RWPE1 (cell line): Measurements from ENCODE around the gene MYORG.
"Not testable (repeated sequence)": the region's sequence is repeated elsewhere in the genome, so short reads cannot be mapped to it uniquely, and the experiment has no call there.

Experiments
- CTCF ChIA-PET: fragments of 350-600 bp; sonication (Branson Sonifier 250); formaldehyde crosslinking; extraction: SDS; loops from one replicate; lab custom pipeline; 2021; lab: Yijun Ruan, JAX
- POLR2A ChIA-PET: fragments of 400-600 bp; formaldehyde crosslinking; extraction: SDS; loops from one replicate; lab custom pipeline; 2020; ENCODE audit warnings: antibody characterized with exemption; ENCODE audit not compliant: low non-redundant PET; lab: Yijun Ruan, JAX
- DNase-seq: peaks from one replicate; pipeline ENCODE4 v3.0.0; 2012; ENCODE audit warnings: low spot score
- H3K27ac ChIP-seq: fragments of 450-650 bp; 2 replicates; pipeline ENCODE4 v1.5.1; 2017
- CTCF ChIP-seq: fragments of 450-650 bp; conservative IDR thresholded peaks from 2 replicates; pipeline ENCODE4 v1.5.1; 2017; ENCODE audit warnings: low read depth, mild to moderate bottlenecking

MYORG gene

GRCh38 chr9:34343605-34344004 lies 33.1 kb downstream of the MYORG start:
- ChIA-PET POLR2A (no interaction called here), CTCF (interaction anchor here (0.6 to 0.7 kb wide), 2 partner anchors 121 to 260 kb away, joined by 3 to 4 read pairs; no protein-coding TSS in a partner anchor)
- no peak overlapping the region for H3K27ac ChIP-seq
- no peak for TF ChIP-seq CTCF
- DNase-seq = no peak

GRCh38 chr9:34343090-34343489 lies 33.6 kb downstream of the MYORG start:
- POLR2A ChIA-PET = no interaction called here
- H3K27ac ChIP-seq = no peak overlapping the region
- DNase-seq = no peak
- CTCF ChIA-PET = interaction anchor here (0.6 to 0.7 kb wide), 2 partner anchors 10 to 261 kb away, joined by 3 read pairs; no protein-coding TSS in a partner anchor
- no peak for TF ChIP-seq CTCF

GRCh38 chr9:34341659-34342295 lies 34.9 kb downstream of the MYORG start:
- H3K27ac ChIP-seq = peak overlapping the region; percentile 7; the same call in 1 of the 2 replicates
- ChIA-PET CTCF (no interaction called here), POLR2A (interaction anchor here (0.7 kb wide), 1 partner anchor 154 kb away, joined by 3 read pairs; no protein-coding TSS in a partner anchor)
- DNase-seq = no peak
- no peak for TF ChIP-seq CTCF

DNA sequence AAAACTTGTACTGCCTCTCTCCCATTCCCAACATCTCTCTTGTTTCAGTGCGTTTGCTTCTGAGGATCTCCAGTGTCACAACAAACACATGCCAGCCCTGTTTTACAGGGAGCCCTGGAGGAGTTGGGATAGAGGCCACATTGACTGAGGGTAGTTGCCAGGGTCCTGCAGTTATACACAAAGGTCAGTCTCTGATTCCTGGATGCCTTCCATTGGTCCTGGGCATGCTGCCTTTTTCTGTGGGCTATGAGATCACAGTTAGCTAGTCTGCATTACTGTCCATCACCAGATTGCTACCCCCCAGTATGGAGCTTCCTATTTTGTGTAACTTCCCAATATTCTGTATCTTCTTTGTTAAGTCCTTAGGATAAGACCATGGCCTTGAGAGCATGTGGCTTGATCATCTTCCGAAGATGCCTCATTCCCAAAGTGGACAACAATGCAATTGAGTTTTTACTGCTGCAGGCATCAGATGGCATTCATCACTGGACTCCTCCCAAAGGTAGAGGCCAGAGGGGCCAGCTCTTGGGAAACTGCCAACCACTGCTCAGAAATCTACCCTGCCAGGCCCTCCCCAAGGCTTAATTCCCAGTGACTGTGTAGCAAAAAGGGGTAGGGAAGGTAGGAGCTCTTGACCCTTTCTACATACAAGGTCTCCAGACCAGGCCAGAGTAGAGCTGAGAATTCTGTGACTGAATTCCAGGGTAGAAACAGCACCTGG lies 37.9 kb downstream of the MYORG start:
- no peak overlapping the region for H3K27ac ChIP-seq
- ChIA-PET POLR2A (no interaction called here), CTCF (interaction anchor here (0.7 to 1.1 kb wide), 2 partner anchors 232 to 252 kb away, joined by 4 to 5 read pairs; no protein-coding TSS in a partner anchor)
- no peak for DNase-seq
- TF ChIP-seq CTCF = no peak

DNA sequence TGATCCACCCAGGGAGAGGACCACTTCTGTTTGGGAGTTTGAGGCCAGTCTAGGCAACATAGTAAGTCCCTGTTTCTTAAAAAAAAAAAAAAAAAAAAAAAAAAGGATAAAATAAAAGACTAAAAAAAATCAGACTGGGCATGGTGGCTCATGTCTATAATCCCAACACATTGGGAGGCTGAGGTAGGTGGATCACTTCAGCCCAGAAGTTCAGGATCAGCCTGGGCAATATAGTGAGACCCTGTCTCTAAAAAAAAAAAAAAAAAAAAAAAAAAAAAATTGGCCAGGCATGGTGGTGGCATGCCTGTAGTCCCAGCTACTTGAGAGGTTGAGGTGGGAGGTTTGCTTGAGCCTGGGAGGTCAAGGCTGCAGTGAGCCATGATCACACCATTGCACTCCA lies 38.6 kb downstream of the MYORG start:
- POLR2A ChIA-PET, H3K27ac ChIP-seq, DNase-seq: not testable (repeated sequence)
- CTCF ChIA-PET = interaction anchor here (0.6 kb wide), 1 partner anchor 400 kb away, joined by 4 read pairs; no protein-coding TSS in a partner anchor

DNA sequence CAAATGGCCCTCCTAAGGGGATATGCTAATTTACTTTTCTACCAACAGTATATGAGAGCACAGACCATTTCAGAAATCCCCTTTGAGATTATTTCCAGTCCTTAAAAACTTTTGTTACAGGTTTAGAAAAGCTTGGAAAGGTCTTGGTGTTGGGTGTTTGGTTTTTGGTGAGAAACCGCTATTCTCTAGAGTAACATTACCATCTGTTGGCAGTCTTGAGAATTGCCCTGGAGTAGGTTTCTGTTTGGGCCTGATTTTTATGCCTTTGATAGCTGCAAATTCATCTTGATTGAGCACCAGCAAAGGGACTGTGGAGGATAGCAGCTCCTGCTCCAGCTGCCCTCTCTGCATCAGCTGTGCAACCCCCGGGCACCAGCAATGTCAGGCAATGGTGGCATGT lies 39.3 kb downstream of the MYORG start:
- no peak for TF ChIP-seq CTCF
- DNase-seq = no peak
- H3K27ac ChIP-seq = no peak overlapping the region
- ChIA-PET CTCF (no interaction called here), POLR2A (no interaction called here)
